Progenitor cell of endocrine pancreas (in vitro differentiated cells): Measurements from ENCODE around the gene RADIL. TPM values are rescaled to one million over a fixed set of nuclear protein-coding genes. Genes with fewer than 3 reads are reported as not detected.

Source experiments
- DNase-seq: peaks from one replicate; pipeline ENCODE4 v3.0.0; 2021; ENCODE audit warnings: low spot score; ENCODE audit not compliant: unreplicated experiment
- H3K27ac Mint-ChIP-seq: 2 replicates; pipeline ENCODE4 v1.8.0; 2021; ENCODE audit warnings: mild to moderate bottlenecking, moderate library complexity, mixed read lengths
- H3K27me3 Mint-ChIP-seq: 2 replicates; pipeline ENCODE4 v1.8.0; 2021; ENCODE audit warnings: mixed read lengths
- H3K36me3 Mint-ChIP-seq: 2 replicates; pipeline ENCODE4 v1.8.0; 2022; ENCODE audit warnings: mixed read lengths; ENCODE audit not compliant: insufficient read depth
- H3K4me1 Mint-ChIP-seq: 2 replicates; pipeline ENCODE4 v1.8.0; 2021; ENCODE audit warnings: low read depth, mixed read lengths
- H3K4me3 Mint-ChIP-seq: 2 replicates; pipeline ENCODE4 v1.8.0; 2021; ENCODE audit warnings: low read depth, mild to moderate bottlenecking, moderate library complexity, mixed read lengths
- H3K9me3 Mint-ChIP-seq: 2 replicates; pipeline ENCODE4 v1.8.0; 2021; ENCODE audit warnings: low read depth, mixed read lengths
- CTCF ChIP-seq: fragments of 200-600 bp; sonication (generic); IDR thresholded peaks from one replicate; pipeline ENCODE4 v1.5.0; 2021; ENCODE audit warnings: antibody characterized with exemption, mild to moderate bottlenecking; ENCODE audit not compliant: unreplicated experiment
- total RNA-seq: library from RNA; stranded (reverse); gene quantifications from 2 replicates; pipeline ENCODE4 v1.2.1, GENCODE V29; 2021

The RADIL gene
- total RNA-seq, 1 donor from 2014 or later, result 2.0 TPM

- Mint-ChIP-seq H3K4me3 (peak overlapping the region; percentile 97), H3K36me3 (peaks cover 3% of the 10 kb centered on the region), H3K4me1 (peaks cover 22% of the 10 kb centered on the region), H3K9me3 (no peaks in the 10 kb centered on the region), H3K27me3 (no peaks in the 10 kb centered on the region), H3K27ac (peak overlapping the region; percentile 98)
- no peak for TF ChIP-seq CTCF
- DNase-seq, result no peak
Observed at GRCh38 chr7:4774007-4774406, 109.5 kb downstream of the RADIL start.

GRCh38 chr7:4772306-4772705, 111.2 kb downstream of the RADIL start:
- no peaks in the 10 kb centered on the region for H3K27me3 Mint-ChIP-seq
- no peak overlapping the region for H3K4me3 Mint-ChIP-seq
- no peak overlapping the region for H3K27ac Mint-ChIP-seq
- TF ChIP-seq CTCF, result no peak
- no peak for DNase-seq
- H3K36me3 Mint-ChIP-seq, result peaks cover 4% of the 10 kb centered on the region
- H3K9me3 Mint-ChIP-seq, result no peaks in the 10 kb centered on the region
- peaks cover 22% of the 10 kb centered on the region for H3K4me1 Mint-ChIP-seq

GRCh38 chr7:4771737-4772136, 111.8 kb downstream of the RADIL start:
- TF ChIP-seq CTCF, result no peak
- no peak overlapping the region for H3K27ac Mint-ChIP-seq
- peaks cover 19% of the 10 kb centered on the region for H3K4me1 Mint-ChIP-seq
- DNase-seq, result no peak
- H3K4me3 Mint-ChIP-seq, result no peak overlapping the region
- peaks cover 4% of the 10 kb centered on the region for H3K36me3 Mint-ChIP-seq
- no peaks in the 10 kb centered on the region for H3K9me3 Mint-ChIP-seq
- no peaks in the 10 kb centered on the region for H3K27me3 Mint-ChIP-seq

- no peak overlapping the region for H3K4me3 Mint-ChIP-seq
- H3K9me3 Mint-ChIP-seq, result no peaks in the 10 kb centered on the region
- H3K4me1 Mint-ChIP-seq, result peaks cover 14% of the 10 kb centered on the region
- H3K27me3 Mint-ChIP-seq, result no peaks in the 10 kb centered on the region
- TF ChIP-seq CTCF, result no peak
- H3K27ac Mint-ChIP-seq, result no peak overlapping the region
- DNase-seq, result no peak
- peaks cover 5% of the 10 kb centered on the region for H3K36me3 Mint-ChIP-seq
Observed at GRCh38 chr7:4770886-4771285, 112.6 kb downstream of the RADIL start.

GRCh38 chr7:4769761-4770160, 113.8 kb downstream of the RADIL start:
- no peaks in the 10 kb centered on the region for H3K27me3 Mint-ChIP-seq
- H3K27ac Mint-ChIP-seq, result peak overlapping the region; percentile 82
- TF ChIP-seq CTCF, result no peak
- no peak for DNase-seq
- H3K4me1 Mint-ChIP-seq, result peaks cover 8% of the 10 kb centered on the region
- H3K4me3 Mint-ChIP-seq, result no peak overlapping the region
- H3K36me3 Mint-ChIP-seq, result peaks cover 4% of the 10 kb centered on the region
- H3K9me3 Mint-ChIP-seq, result no peaks in the 10 kb centered on the region
